PC-9 (cell line): ENCODE results near the gene LRMDA. TPM values are rescaled to one million over a fixed set of nuclear protein-coding genes. Genes with fewer than 3 reads are reported as not detected.

Experiments used
- BruUV-seq: library from RNA; stranded (reverse); fragments of 400-500 nt; replicated peaks from 2 replicates; lab custom pipeline; 2021; lab: Mats Ljungman, UMichigan
- CTCF ChIA-PET: fragments of 300-600 bp; sonication (Branson Sonifier 250); formaldehyde crosslinking; loops from one replicate; lab custom pipeline; 2022; ENCODE audit warnings: antibody characterized with exemption; lab: Charles Lee
- POLR2A ChIA-PET: fragments of 300-600 bp; sonication (Branson Sonifier 250); formaldehyde crosslinking; loops from one replicate; lab custom pipeline; 2022; ENCODE audit warnings: antibody characterized with exemption; ENCODE audit not compliant: unreplicated experiment; lab: Charles Lee
- DNase-seq, 2 experiments: peaks; one replicate each; pipeline versions ENCODE4 v3.0.0 to v3.0.0-alpha.2; 2015 to 2022; ENCODE audit warnings: mixed read lengths in 1 of 2
- H2AFZ ChIP-seq: fragments of 200-600 bp; sonication (generic); 2 replicates; pipeline ENCODE4 v1.8.1; 2017; ENCODE audit warnings: antibody characterized with exemption
- H3F3A ChIP-seq: fragments of 200-600 bp; sonication (generic); 2 replicates; pipeline ENCODE4 v1.8.1; 2017; ENCODE audit warnings: antibody characterized with exemption, mild to moderate bottlenecking, low read depth; ENCODE audit not compliant: insufficient read depth
- H3K27ac ChIP-seq: fragments of 200-600 bp; sonication (generic); 2 replicates; pipeline ENCODE4 v1.6.1; 2016; ENCODE audit warnings: mixed run types
- H3K27me3 ChIP-seq: fragments of 200-600 bp; sonication (generic); 2 replicates; pipeline ENCODE4 v1.6.1; 2016; ENCODE audit warnings: low read depth, mixed run types; ENCODE audit not compliant: insufficient read depth
- H3K36me3 ChIP-seq: fragments of 200-600 bp; sonication (generic); 2 replicates; pipeline ENCODE4 v1.6.1; 2016; ENCODE audit warnings: low read depth, mixed run types
- H3K4me1 ChIP-seq: fragments of 200-600 bp; sonication (generic); replicated peaks from 2 replicates; pipeline ENCODE4 v1.6.1; 2016; ENCODE audit warnings: mixed run types; ENCODE audit not compliant: insufficient read depth
- H3K4me2 ChIP-seq: fragments of 200-600 bp; sonication (generic); 2 replicates; pipeline ENCODE4 v1.6.1; 2017; ENCODE audit warnings: mixed run types
- H3K4me3 ChIP-seq: fragments of 200-600 bp; sonication (generic); 2 replicates; pipeline ENCODE4 v1.6.1; 2016; ENCODE audit warnings: mixed run types
- H3K79me2 ChIP-seq: fragments of 200-600 bp; sonication (generic); 2 replicates; pipeline ENCODE4 v1.6.1; 2017; ENCODE audit warnings: low read depth, mixed run types
- H3K9me2 ChIP-seq: fragments of 200-600 bp; sonication (generic); 2 replicates; pipeline ENCODE4 v1.8.1; 2017; ENCODE audit warnings: mild to moderate bottlenecking; ENCODE audit not compliant: insufficient read depth
- H3K9me3 ChIP-seq: fragments of 200-600 bp; sonication (generic); 2 replicates; pipeline ENCODE4 v1.8.1; 2016; ENCODE audit warnings: low read depth; ENCODE audit not compliant: insufficient read depth
- H4K20me1 ChIP-seq: fragments of 200-600 bp; sonication (generic); 2 replicates; pipeline ENCODE4 v1.8.1; 2017; ENCODE audit not compliant: insufficient read depth
- CTCF ChIP-seq: fragments of 200-600 bp; sonication (generic); conservative IDR thresholded peaks from 2 replicates; pipeline ENCODE4 v1.6.1; 2017; ENCODE audit warnings: mixed run types, antibody characterized with exemption, mild to moderate bottlenecking, moderate library complexity
- EZH2 ChIP-seq: fragments of 200-600 bp; sonication (generic); IDR thresholded peaks from 2 replicates; pipeline ENCODE4 v1.8.0; 2017; ENCODE audit warnings: antibody characterized with exemption, low read depth
- intact Hi-C: fragments of 100-400 bp; cut with micrococcal nuclease; formaldehyde crosslinking; loops from one replicate; pipeline ENCODE4 v1.10.0; 2022; ENCODE audit not compliant: unreplicated experiment
- total RNA-seq: library from RNA; stranded (reverse); gene quantifications from 2 replicates; pipeline ENCODE4 v1.2.3, GENCODE V29; 2021

The LRMDA gene
- total RNA-seq, 1 experiment from 2014 or later = not detected

DNA sequence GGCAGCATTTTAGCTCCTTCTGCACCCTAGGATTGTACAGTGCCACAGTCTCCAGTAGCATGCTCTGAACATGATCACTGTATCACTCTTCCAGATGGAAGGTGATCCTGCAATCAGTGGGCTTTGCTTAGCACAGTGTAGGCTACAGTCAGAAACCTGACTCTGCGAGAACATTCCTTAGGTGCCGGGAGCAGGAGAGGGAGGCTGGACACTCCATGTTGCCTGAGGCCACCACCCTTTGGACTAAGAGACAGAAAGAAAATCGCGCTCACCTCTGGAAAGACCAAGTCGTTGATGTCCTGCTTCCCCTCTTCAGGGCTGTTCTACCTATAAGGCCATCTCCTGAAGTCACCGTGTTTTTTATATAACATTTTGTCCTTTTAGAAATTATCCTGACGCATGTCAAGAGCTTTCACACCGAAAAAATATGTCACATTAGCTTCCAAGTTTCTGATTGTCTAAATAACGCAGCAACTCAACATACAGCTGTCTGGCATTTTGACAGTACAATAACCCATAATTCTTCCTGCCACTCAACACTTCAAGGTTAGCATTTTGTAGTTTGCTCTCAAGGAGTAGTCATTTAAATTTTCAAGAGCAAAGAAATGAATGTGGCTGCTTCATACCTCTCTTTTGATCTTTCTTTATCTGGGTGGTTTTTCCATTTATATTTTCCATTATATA is 563.1 kb downstream of the LRMDA start:
- intact Hi-C loops = no loop called here
- Histone ChIP-seq H3K4me1 (no peaks in the 10 kb centered on the region), H3K9me3 (no peaks in the 10 kb centered on the region), H3K79me2 (no peaks in the 10 kb centered on the region), H3K27me3 (no peaks in the 10 kb centered on the region), H3K4me3 (no peak overlapping the region), H2AFZ (no peak overlapping the region), H4K20me1 (no peaks in the 10 kb centered on the region), H3K27ac (no peak overlapping the region), H3K36me3 (no peaks in the 10 kb centered on the region), H3K4me2 (no peak overlapping the region), H3K9me2 (no peaks in the 10 kb centered on the region), H3F3A (no peaks in the 10 kb centered on the region)
- TF ChIP-seq CTCF (no peak), EZH2 (no peak)
- DNase-seq = no peak
- ChIA-PET POLR2A (no interaction called here), CTCF (no interaction called here)
- no TSS peak for BruUV-seq

DNA sequence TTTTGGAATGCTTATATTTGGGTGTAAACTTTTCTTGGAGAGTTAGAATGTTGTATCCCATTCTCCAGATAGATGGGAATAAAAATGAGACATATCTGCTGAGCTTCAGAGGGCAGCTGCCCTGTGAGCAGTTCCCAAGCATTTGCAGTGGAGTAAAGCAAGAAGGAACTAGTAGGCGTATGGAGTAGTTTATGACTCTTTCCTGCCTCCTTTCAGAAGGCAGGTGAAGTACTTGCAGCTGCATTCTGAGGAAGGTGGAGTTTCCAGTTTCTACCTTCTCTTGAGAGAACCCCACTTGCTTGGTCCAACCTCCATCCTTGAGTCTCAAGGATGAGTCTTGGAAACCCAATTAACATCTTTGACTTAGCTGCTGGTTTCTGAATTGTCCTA is 563.6 kb downstream of the LRMDA start:
- Histone ChIP-seq H3K4me1 (no peaks in the 10 kb centered on the region), H3K9me2 (no peaks in the 10 kb centered on the region), H3F3A (no peaks in the 10 kb centered on the region), H2AFZ (no peak overlapping the region), H3K79me2 (no peaks in the 10 kb centered on the region), H3K4me3 (no peak overlapping the region), H4K20me1 (no peaks in the 10 kb centered on the region), H3K27me3 (no peaks in the 10 kb centered on the region), H3K36me3 (no peaks in the 10 kb centered on the region), H3K4me2 (no peak overlapping the region), H3K27ac (no peak overlapping the region), H3K9me3 (no peaks in the 10 kb centered on the region)
- DNase-seq = no peak
- ChIA-PET CTCF (no interaction called here), POLR2A (no interaction called here)
- BruUV-seq = no TSS peak
- intact Hi-C loops = no loop called here
- TF ChIP-seq EZH2 (no peak), CTCF (no peak)

- Histone ChIP-seq H3K36me3 (no peaks in the 10 kb centered on the region), H3K79me2 (no peaks in the 10 kb centered on the region), H3F3A (no peaks in the 10 kb centered on the region), H2AFZ (no peak overlapping the region), H3K27ac (no peak overlapping the region), H3K4me1 (no peaks in the 10 kb centered on the region), H3K4me2 (no peak overlapping the region), H4K20me1 (no peaks in the 10 kb centered on the region), H3K9me2 (no peaks in the 10 kb centered on the region), H3K9me3 (no peaks in the 10 kb centered on the region), H3K27me3 (no peaks in the 10 kb centered on the region), H3K4me3 (no peak overlapping the region)
- DNase-seq = no peak
- no TSS peak for BruUV-seq
- ChIA-PET CTCF (no interaction called here), POLR2A (no interaction called here)
- intact Hi-C loops = no loop called here
- TF ChIP-seq EZH2 = no peak
- TF ChIP-seq CTCF = no peak
These were observed 564.3 kb downstream of the LRMDA start for GRCh38 chr10:75995720-75996119.
